Gastrocnemius medialis (tissue), 4 donors: ENCODE data around the gene FAM98A.

Source experiments
- POLR2A ChIP-seq, 2 donors: fragments of 450-650 bp; IDR thresholded peaks; one replicate each; pipeline ENCODE4 v1.6.1; 2017; ENCODE audit warnings: antibody characterized with exemption in 2 of 2, mild to moderate bottlenecking in 2 of 2, moderate library complexity in 2 of 2
- TF ChIP-seq, protein P1 (sequence below), 5 experiments: fragments of 450-650 bp in 3 of 5; fragments of 200-600 bp in 2 of 5; sonication (generic) in 2 of 5; IDR thresholded peaks in 4 of 5; conservative IDR thresholded peaks in 1 of 5; 1 replicate in 4 of 5; 2 replicates in 1 of 5; pipeline ENCODE4 v1.5.1; 2016 to 2019; ENCODE audit warnings: antibody characterized with exemption in 5 of 5, mild to moderate bottlenecking in 3 of 5, moderate library complexity in 3 of 5

DNA sequence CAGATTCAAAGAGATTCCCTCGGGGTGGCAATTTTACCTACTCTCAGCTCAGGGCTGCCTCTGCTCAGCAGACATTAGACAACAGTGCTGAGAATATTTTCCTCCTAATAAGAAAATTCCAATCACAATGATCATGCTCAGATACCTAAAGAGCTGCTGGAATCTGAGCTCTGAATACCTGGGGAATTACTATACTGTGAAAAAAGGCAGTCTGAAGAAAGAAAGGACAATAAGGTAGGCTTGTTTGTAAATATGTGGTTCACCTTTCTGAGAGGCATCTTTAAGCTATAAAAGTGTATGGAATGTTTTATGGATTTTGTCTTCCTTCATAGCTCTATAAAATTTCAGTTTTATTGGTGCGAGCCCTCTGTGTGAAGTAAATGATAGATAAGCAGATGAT is 34.2 kb upstream of the FAM98A start:
- TF ChIP-seq, protein P1, sequence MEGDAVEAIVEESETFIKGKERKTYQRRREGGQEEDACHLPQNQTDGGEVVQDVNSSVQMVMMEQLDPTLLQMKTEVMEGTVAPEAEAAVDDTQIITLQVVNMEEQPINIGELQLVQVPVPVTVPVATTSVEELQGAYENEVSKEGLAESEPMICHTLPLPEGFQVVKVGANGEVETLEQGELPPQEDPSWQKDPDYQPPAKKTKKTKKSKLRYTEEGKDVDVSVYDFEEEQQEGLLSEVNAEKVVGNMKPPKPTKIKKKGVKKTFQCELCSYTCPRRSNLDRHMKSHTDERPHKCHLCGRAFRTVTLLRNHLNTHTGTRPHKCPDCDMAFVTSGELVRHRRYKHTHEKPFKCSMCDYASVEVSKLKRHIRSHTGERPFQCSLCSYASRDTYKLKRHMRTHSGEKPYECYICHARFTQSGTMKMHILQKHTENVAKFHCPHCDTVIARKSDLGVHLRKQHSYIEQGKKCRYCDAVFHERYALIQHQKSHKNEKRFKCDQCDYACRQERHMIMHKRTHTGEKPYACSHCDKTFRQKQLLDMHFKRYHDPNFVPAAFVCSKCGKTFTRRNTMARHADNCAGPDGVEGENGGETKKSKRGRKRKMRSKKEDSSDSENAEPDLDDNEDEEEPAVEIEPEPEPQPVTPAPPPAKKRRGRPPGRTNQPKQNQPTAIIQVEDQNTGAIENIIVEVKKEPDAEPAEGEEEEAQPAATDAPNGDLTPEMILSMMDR (IDR thresholded peaks at IDR 0.05 in 4 of 5, conservative IDR thresholded peaks at IDR 0.05 in 1 of 5): no peak
- TF ChIP-seq POLR2A (IDR thresholded peaks at IDR 0.05): no peak
